Measurements from ENCODE around the gene HJURP. TPM values are rescaled to one million over a fixed set of nuclear protein-coding genes. Genes with fewer than 3 reads are reported as not detected.

HJURP gene
- polyA plus RNA-seq, 1 donor (not counting 4 experiments of a cell fraction or from before 2014, with no cell fraction given), result 20.2 TPM

DNA sequence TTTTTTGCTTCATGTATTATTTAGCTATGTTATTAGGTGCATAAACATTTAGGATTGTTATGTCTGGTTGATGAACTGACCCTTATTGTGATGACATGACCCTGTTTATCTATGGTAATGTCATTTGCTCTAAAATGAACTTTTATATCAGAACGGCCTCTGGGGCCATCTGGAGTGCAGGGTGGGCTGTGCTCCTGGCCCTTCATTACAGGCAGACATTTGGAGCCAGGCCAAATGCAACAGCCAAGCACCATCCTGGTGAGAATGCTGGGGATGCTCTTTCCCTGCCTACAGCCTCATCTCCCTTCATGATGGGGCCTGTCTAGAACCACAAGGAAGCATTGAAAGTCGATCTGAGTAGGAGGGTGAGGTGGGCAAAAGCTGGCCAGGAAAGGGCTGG is 38.0 kb downstream of the HJURP start:
- no peak for DNase-seq (ENCODE audit: low read depth, low spot score)
- dilution Hi-C loops (cut with MboI; ENCODE audit: extremely low pct_ligation_motif_present, low sequenced_read_pairs), result no loop called here
- no peak overlapping the region for H3K27ac ChIP-seq (ENCODE audit: control insufficient read depth, insufficient read depth, low read length)
- H3K36me3 ChIP-seq (ENCODE audit: control insufficient read depth in 2 of 2, extremely low read depth in 1 of 2, insufficient read depth in 2 of 2, low read length in 2 of 2), result no peaks in the 10 kb centered on the region
- H3K27me3 ChIP-seq (ENCODE audit: control insufficient read depth, extremely low read depth, insufficient read depth, low read length), result peaks cover 8% of the 10 kb centered on the region
- FAIRE-seq, result no peak
- no peak overlapping the region for H3K9ac ChIP-seq (ENCODE audit: control insufficient read depth, extremely low read depth, insufficient read depth, low read length)
- H3K79me2 ChIP-seq (ENCODE audit: control insufficient read depth, insufficient read depth, low read length), result no peaks in the 10 kb centered on the region
- no peak overlapping the region for H2AFZ ChIP-seq (ENCODE audit: control insufficient read depth, low read length)
- TF ChIP-seq, protein P1, sequence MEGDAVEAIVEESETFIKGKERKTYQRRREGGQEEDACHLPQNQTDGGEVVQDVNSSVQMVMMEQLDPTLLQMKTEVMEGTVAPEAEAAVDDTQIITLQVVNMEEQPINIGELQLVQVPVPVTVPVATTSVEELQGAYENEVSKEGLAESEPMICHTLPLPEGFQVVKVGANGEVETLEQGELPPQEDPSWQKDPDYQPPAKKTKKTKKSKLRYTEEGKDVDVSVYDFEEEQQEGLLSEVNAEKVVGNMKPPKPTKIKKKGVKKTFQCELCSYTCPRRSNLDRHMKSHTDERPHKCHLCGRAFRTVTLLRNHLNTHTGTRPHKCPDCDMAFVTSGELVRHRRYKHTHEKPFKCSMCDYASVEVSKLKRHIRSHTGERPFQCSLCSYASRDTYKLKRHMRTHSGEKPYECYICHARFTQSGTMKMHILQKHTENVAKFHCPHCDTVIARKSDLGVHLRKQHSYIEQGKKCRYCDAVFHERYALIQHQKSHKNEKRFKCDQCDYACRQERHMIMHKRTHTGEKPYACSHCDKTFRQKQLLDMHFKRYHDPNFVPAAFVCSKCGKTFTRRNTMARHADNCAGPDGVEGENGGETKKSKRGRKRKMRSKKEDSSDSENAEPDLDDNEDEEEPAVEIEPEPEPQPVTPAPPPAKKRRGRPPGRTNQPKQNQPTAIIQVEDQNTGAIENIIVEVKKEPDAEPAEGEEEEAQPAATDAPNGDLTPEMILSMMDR (optimal IDR thresholded peaks at IDR 0.05 in 1 of 3, IDR thresholded peaks at IDR 0.05 in 1 of 3, conservative IDR thresholded peaks at IDR 0.05 in 1 of 3; ENCODE audit: extremely low read depth in 1 of 3, insufficient read depth in 2 of 3, low read length in 3 of 3), result no peak
- TF ChIP-seq EZH2 (IDR thresholded peaks at IDR 0.05; ENCODE audit: low read length), result no peak
- H3K4me1 ChIP-seq (ENCODE audit: control insufficient read depth, extremely low read depth, insufficient read depth, low read length), result no peaks in the 10 kb centered on the region
- H4K20me1 ChIP-seq (ENCODE audit: control insufficient read depth, extremely low read depth, insufficient read depth, low read length), result no peaks in the 10 kb centered on the region
- H3K9me1 ChIP-seq (ENCODE audit: control insufficient read depth, extremely low read depth, insufficient read depth, low read length), result no peaks in the 10 kb centered on the region
- no peak overlapping the region for H3K4me2 ChIP-seq (ENCODE audit: control insufficient read depth, extremely low read depth, insufficient read depth, low read depth, low read length)
- no peak overlapping the region for H3K4me3 ChIP-seq (ENCODE audit: control insufficient read depth in 2 of 3, extremely low read depth in 1 of 3, insufficient read depth in 2 of 3, low read depth in 1 of 3, low read length in 3 of 3)
- no peaks in the 10 kb centered on the region for H3K9me3 ChIP-seq (ENCODE audit: control insufficient read depth, low read depth, low read length)

DNA sequence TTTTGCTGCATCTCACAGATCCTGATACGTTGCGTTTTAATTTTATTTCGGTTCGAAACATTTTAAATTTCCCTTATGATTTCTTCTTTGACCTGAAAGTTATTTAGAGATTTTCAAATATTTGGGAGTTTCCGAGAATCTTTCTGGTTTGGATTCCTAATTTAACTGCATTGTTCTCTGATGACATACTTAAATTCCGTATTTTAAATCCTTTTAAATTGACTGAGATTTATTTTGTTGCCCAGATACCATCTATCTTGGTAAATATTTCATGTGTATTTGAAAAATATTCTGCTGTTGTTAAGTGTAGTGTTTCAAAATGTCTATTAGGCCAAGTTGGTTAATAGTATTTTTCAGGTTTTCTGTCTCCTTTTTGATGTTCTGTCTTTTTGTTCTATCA is 38.5 kb downstream of the HJURP start:
- dilution Hi-C loops (cut with MboI; ENCODE audit: extremely low pct_ligation_motif_present, low sequenced_read_pairs), result no loop called here

More for the DNA sequence above, 38.5 kb downstream of the HJURP start:
- no peak for TF ChIP-seq EZH2 (IDR thresholded peaks at IDR 0.05; ENCODE audit: low read length)
- no peak overlapping the region for H3K4me2 ChIP-seq (ENCODE audit: control insufficient read depth, extremely low read depth, insufficient read depth, low read depth, low read length)
- no peak overlapping the region for H3K4me3 ChIP-seq (ENCODE audit: control insufficient read depth in 2 of 3, extremely low read depth in 1 of 3, insufficient read depth in 2 of 3, low read depth in 1 of 3, low read length in 3 of 3)
- H3K9me1 ChIP-seq (ENCODE audit: control insufficient read depth, extremely low read depth, insufficient read depth, low read length), result no peaks in the 10 kb centered on the region
- H3K9ac ChIP-seq (ENCODE audit: control insufficient read depth, extremely low read depth, insufficient read depth, low read length), result no peak overlapping the region
- H3K27me3 ChIP-seq (ENCODE audit: control insufficient read depth, extremely low read depth, insufficient read depth, low read length), result peaks cover 8% of the 10 kb centered on the region
- H3K36me3 ChIP-seq (ENCODE audit: control insufficient read depth in 2 of 2, extremely low read depth in 1 of 2, insufficient read depth in 2 of 2, low read length in 2 of 2), result no peaks in the 10 kb centered on the region
- no peak for FAIRE-seq
- H3K4me1 ChIP-seq (ENCODE audit: control insufficient read depth, extremely low read depth, insufficient read depth, low read length), result no peaks in the 10 kb centered on the region
- no peak for DNase-seq (ENCODE audit: low read depth, low spot score)
- H3K79me2 ChIP-seq (ENCODE audit: control insufficient read depth, insufficient read depth, low read length), result no peaks in the 10 kb centered on the region
- H3K27ac ChIP-seq (ENCODE audit: control insufficient read depth, insufficient read depth, low read length), result no peak overlapping the region
- no peak overlapping the region for H2AFZ ChIP-seq (ENCODE audit: control insufficient read depth, low read length)
- no peaks in the 10 kb centered on the region for H3K9me3 ChIP-seq (ENCODE audit: control insufficient read depth, low read depth, low read length)
- no peaks in the 10 kb centered on the region for H4K20me1 ChIP-seq (ENCODE audit: control insufficient read depth, extremely low read depth, insufficient read depth, low read length)

Data from keratinocyte (primary cell).